ENCODE measurements around the gene LSS.

Gene LSS

GRCh38 chr21:46218906-46219590 lies 9.5 kb downstream of the LSS start:
- no peak for DNase-seq (ENCODE audit: low spot score)

DNA sequence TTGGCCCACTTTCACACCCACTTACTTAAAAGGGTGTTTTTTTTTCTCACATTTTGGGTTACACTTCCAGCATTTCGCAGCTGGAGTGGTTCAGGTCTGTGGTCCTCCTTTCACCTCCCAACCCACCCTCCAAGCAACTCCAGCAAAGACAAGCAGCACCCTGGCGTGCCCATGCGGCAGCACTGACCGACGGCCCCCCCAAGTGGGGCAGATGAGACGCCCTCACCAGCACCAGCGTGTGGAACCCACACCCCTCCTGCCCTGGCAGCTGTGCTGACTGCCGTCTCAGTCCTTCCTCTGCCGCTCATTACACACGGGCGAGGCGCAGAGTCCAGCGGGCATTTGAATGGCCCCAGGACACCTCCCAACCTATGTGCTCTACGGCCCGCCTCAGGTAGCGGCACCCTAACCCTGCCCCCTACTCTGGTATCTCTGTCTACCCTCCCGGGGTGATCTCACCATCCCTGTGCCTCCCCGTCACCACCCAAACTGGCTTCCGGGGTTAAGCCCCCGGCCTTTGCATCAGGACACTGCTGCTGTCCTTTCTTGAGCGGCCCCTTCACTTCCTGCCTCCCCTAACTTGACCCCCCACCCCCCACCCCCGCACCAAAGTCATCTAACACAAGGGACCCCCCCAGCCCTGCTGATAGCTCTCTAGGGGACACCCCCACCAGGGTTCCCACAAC lies 10.9 kb downstream of the LSS start:
- DNase-seq (ENCODE audit: low spot score), result no peak

DNA sequence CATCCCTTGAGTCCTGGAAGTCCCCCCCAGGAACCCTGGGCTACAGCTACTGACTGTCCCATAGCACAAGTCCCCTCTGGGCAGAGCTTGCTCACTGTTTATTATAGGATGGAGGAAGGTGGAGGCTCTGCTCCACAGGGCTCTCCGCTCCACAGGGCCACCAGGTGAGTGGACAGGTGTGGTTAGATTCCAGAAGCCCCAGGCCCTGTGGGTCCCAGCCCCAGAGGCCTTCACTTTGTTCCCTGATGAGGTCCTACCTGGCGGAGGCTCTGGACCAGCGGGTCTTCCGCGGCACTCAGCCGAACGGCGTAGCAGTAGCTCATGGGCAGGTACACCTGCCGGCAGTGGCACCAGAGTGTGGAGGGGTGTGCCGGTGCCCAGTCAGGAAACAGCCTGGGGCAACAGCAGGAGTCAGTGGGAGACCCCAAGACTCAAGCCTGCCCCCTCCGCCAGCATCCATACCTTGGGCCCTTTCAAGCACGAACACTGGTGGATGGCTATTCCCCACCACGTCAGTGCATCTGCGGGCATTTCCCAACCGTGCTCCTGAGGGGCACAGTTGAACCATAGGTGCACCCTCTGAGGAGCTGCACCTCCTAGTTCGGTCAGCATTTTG lies 12.3 kb downstream of the LSS start:
- DNase-seq (ENCODE audit: low spot score), result no peak

DNA sequence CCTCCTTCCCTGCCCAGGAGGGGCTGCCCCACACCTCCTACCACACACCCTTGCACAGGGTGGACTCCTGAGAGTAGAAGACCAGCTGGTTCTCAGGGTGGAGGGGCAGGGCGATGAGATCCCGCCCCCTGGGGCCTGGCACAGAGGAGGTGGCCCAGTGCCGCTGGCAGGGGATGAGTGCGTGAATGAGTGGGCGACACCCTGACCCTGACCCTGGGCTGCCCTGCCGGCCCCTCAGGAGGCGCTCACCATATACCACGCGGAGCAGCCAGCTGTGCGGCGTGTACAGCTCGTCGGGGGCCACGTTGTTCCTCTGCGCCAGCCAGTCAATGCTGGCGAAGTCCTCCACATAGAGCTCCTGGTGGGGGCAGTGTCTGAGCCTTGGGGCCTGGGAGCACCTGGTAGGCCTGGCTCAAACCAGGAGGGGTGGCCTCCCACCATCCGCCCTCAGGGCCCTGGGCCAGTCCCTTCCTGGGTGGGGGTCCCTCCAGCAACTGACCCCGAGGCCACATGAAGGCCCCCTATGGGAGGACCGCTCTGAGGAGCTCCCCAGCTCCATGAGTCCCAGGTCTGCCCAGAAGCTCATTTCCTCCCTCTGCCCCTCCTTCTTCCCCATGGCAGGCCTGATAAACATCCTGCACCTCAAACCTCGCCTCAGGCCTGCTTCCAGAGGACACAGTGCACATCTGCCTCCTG lies 13.0 kb downstream of the LSS start:
- DNase-seq (ENCODE audit: low spot score), result no peak

GRCh38 chr21:46214478-46215340 lies 13.9 kb downstream of the LSS start:
- no peak for DNase-seq (ENCODE audit: low spot score)

GRCh38 chr21:46213620-46214286 lies 14.8 kb downstream of the LSS start:
- DNase-seq (ENCODE audit: low spot score), result no peak

- DNase-seq (ENCODE audit: low spot score), result no peak
Measured at GRCh38 chr21:46212721-46213484, 15.7 kb downstream of the LSS start.

- no peak for DNase-seq (ENCODE audit: low spot score)
Measured at GRCh38 chr21:46211786-46212720, 16.5 kb downstream of the LSS start.

DNA sequence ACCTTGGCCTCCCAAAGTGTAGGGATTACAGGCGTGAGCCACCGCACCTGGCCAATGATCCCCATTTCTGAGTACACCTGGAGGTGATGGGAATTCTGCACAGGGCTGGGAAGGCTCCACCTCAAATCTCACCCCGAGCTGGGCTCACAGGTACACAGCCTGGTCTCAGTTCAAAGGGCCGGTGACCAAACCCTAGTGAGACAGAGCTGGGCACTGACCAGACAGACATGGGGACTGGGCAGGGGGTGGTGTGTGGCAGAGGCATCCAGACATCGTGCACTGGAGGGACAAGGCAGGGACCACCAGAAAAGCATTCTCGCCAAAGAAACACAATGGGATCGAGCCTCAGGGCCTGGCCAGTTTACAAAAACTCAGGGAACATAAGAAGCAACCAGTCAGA lies 17.2 kb downstream of the LSS start:
- DNase-seq (ENCODE audit: low spot score), result no peak

DNA sequence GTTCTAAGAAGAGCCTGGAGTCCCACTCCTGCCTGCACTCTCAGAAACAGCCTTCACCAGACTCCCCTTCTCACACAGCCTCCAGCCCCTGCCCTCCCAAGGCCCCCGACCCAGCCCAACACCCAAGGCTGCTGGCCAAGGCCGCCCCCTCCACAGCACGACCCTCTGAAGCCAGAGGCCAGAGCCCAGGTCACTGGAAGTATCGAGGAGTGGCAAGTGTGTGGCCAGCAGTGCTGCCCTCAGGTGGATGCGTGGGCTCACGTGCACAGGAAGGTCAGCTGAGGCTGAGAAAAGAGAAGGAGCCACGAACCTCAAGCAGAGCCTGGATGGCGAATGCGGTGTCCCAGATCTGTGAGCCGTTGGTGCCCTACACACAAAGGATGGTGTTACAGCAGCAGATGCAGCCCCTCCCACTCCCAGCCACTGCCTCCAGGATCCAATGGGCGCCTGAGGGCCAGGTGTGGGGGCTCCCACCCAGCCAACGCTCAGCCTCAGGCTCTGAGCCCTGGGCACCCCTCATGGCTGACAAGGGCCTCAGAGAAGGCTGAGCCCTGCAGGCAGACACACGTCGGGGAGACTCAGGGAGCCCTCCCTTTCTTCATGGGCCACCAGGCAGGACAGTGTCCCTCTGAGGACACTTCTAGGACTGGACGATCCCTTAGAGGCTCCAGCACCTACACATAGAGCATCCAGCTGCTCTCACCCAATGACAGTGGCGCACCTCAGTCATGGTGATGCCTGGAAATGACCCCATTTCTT lies 18.0 kb downstream of the LSS start:
- DNase-seq (ENCODE audit: low spot score), result no peak

DNA sequence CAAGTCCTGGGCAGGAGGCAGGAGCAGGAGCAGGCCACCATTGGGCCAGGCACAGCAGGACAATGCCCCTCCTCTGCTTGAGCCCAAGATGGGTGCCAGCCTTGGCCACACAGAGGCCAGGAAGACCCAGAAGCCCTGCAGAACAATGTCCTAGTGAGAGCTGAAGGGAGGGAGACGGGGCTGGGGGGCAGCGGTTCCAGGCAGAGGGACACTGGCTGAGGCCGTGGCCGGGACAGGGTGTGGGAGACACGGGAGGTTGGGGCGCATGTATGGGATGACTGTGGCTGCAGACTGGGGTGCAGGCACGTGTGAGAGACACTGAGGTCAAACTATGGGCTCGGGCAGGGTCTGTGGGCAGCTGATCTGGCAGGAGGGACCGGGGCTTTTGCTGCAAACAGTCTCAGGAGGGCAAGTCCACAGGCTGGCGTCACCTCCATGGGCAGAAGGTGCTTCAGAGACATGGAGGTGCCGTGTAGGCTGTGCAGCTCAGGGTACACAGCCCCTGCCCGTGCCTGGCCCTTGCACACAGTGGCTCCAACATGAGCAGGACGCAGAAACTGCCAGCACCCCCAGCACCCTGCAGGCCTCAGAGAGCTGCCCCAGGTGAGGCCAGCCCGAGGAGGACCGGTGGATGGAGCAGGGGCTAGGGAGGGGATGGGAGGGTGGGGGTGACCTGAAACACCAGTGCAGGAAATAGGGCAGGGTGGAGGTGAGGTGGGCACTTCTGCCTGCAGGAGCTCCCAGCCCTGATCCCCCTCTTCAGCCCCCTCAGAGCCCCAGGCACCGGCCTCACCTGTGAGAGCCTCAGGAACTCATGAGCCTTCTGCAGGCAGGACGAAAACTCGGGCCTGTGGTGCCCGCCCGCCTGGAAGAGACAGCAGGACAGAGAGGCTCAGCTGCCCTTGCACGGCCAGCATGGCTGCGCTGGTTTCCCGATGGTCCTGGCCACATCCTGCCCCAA lies 19.5 kb downstream of the LSS start:
- no peak for DNase-seq (ENCODE audit: low spot score)

- no peak for DNase-seq (ENCODE audit: low spot score)
Measured at GRCh38 chr21:46207920-46208591, 20.5 kb downstream of the LSS start.

- no peak for DNase-seq (ENCODE audit: low spot score)
Measured at GRCh38 chr21:46207006-46207919, 21.3 kb downstream of the LSS start.

GRCh38 chr21:46206163-46207005 lies 22.2 kb downstream of the LSS start:
- no peak for DNase-seq (ENCODE audit: low spot score)

DNA sequence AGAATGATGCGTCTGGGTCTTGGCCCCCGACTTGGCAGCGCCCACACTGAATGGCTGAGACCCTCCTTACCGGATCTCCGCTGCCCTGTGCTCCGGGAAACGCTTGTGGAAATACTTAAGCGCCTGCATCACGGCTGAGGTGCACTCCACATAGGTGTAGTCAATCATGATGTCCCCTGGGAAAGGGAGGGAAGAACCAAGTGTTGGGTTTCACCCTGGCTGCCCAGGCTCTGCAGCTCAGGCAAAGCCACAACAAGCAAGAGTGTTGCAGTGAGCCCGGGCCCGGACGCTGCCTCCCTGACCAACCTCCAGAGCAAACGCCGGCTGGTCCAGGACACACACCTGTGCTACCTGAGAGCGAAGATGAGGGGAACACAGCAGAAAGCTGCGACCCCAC lies 22.8 kb downstream of the LSS start:
- no peak for DNase-seq (ENCODE audit: low spot score)
